Glomerular visceral epithelial cell (primary cell): ENCODE data around the gene CRTC1.
"Not testable (repeated sequence)": the region's sequence is repeated elsewhere in the genome, so short reads cannot be mapped to it uniquely, and the experiment has no call there.

Experiments used
- DNase-seq: peaks from one replicate; pipeline ENCODE4 v3.0.0-alpha.2; 2016; ENCODE audit errors: extremely low spot score

The CRTC1 gene

GRCh38 chr19:18800079-18800478 lies 116.6 kb downstream of the CRTC1 start:
- DNase-seq = no peak

GRCh38 chr19:18800636-18801035 lies 117.2 kb downstream of the CRTC1 start:
- DNase-seq = no peak

GRCh38 chr19:18802354-18802753 lies 118.9 kb downstream of the CRTC1 start:
- no peak for DNase-seq

- no peak for DNase-seq
Observed at GRCh38 chr19:18803550-18804138, 120.2 kb downstream of the CRTC1 start.

- DNase-seq = no peak
Observed at GRCh38 chr19:18804139-18804601, 120.7 kb downstream of the CRTC1 start.

- DNase-seq = no peak
Observed at GRCh38 chr19:18804643-18805042, 121.2 kb downstream of the CRTC1 start.

GRCh38 chr19:18807861-18808331 lies 124.4 kb downstream of the CRTC1 start:
- no peak for DNase-seq

GRCh38 chr19:18809149-18809868 lies 125.8 kb downstream of the CRTC1 start:
- no peak for DNase-seq

- DNase-seq = not testable (repeated sequence)
Observed at GRCh38 chr19:18811638-18812037, 128.2 kb downstream of the CRTC1 start.

GRCh38 chr19:18814063-18814462 lies 130.6 kb downstream of the CRTC1 start:
- DNase-seq = no peak

GRCh38 chr19:18815673-18816072 lies 132.2 kb downstream of the CRTC1 start:
- no peak for DNase-seq

- DNase-seq = not testable (repeated sequence)
Observed at GRCh38 chr19:18816645-18817044, 133.2 kb downstream of the CRTC1 start.

- DNase-seq = no peak
Observed at GRCh38 chr19:18817574-18817973, 134.1 kb downstream of the CRTC1 start.

- DNase-seq = no peak
Observed at GRCh38 chr19:18828786-18829185, 145.3 kb downstream of the CRTC1 start.

- DNase-seq = no peak
Observed at GRCh38 chr19:18830488-18830887, 147.0 kb downstream of the CRTC1 start.

GRCh38 chr19:18831524-18832305 lies 148.2 kb downstream of the CRTC1 start, which contains the start of gene UPF1:
UPF1 (plus strand) TSS chr19:18831959; CDS start chr19:18832210, 251 bp downstream.
- peak; percentile 93 for DNase-seq
